ENCODE results near the gene SIK3.

DNA sequence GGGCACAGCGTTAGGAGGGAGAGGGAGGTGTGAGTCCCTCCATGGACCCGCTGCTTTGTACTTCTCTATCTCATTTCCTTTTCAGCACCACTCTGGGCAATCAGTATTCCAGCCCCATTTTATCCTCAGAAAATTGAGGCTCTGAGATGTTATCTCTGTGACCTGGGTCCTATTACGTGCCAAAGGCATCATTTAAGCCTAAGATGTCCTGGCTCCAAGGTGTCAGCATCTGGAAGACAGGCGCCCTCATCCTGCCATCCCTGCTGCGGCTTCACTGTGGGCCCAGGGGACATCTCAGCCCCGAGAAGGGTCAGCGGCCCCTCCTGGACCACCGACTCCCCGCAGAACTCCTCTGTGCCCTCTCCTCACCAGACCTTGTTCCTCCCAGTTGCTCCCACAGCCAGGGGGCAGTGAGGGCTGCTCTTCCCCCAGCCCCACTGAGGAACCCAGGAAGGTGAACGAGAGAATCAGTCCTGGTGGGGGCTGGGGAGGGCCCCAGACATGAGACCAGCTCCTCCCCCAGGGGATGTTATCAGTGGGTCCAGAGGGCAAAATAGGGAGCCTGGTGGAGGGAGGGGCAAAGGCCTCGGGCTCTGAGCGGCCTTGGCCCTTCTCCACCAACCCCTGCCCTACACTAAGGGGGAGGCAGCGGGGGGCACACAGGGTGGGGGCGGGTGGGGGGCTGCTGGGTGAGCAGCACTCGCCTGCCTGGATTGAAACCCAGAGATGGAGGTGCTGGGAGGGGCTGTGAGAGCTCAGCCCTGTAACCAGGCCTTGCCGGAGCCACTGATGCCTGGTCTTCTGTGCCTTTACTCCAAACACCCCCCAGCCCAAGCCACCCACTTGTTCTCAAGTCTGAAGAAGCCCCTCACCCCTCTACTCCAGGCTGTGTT is 269.4 kb downstream of the SIK3 start:
- TF ChIP-seq POLR2A (IDR thresholded peaks at IDR 0.05) = peak in 1 of 2 donors; percentile 21
- TF ChIP-seq, protein P1, sequence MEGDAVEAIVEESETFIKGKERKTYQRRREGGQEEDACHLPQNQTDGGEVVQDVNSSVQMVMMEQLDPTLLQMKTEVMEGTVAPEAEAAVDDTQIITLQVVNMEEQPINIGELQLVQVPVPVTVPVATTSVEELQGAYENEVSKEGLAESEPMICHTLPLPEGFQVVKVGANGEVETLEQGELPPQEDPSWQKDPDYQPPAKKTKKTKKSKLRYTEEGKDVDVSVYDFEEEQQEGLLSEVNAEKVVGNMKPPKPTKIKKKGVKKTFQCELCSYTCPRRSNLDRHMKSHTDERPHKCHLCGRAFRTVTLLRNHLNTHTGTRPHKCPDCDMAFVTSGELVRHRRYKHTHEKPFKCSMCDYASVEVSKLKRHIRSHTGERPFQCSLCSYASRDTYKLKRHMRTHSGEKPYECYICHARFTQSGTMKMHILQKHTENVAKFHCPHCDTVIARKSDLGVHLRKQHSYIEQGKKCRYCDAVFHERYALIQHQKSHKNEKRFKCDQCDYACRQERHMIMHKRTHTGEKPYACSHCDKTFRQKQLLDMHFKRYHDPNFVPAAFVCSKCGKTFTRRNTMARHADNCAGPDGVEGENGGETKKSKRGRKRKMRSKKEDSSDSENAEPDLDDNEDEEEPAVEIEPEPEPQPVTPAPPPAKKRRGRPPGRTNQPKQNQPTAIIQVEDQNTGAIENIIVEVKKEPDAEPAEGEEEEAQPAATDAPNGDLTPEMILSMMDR (IDR thresholded peaks at IDR 0.05) = no peak
